ENCODE data around the gene PAPPA2.

Gene PAPPA2

DNA sequence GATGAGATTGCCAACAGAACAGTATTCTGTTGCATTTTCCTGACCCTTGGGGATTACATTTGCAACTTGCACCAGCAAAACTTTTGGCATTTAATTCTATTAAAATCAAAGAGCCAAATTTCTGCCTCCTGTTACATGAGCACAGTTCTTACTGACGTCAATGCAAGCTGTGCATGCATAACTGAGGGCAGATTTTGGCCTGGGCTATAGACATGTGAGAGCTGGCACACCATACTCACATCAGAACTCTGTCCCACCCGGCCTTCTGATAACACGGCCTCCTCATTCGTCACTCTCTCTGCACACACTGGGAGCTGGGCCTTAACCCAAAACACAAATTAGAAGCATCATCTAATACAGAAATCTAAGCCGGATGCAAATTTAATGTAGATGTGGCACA, 31.5 kb downstream of the PAPPA2 start:
- DNase-seq (ENCODE audit: low read depth, low spot score), result no peak

DNA sequence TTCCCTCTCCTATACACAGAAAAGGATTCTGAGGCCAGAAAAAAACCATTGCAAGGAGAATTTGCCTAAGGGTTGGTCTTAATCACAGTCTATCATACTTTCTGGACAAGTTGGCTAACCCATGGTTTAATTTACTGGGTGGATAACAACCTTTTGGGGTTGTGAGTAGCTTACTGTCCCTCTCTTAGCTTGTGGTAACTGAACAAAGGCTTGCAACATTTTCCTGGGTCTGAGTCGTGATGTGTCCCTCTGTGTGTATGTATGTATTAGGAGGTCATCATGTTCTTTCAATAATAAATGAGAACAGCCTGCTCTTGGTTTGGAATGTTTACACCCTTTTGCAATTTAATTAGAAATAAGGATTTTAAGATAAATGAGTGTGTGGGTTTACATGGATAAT, 36.7 kb downstream of the PAPPA2 start:
- no peak for DNase-seq (ENCODE audit: low read depth, low spot score)

GRCh38 chr1:176501599-176501998, 38.6 kb downstream of the PAPPA2 start:
- DNase-seq (ENCODE audit: low read depth, low spot score), result no peak

GRCh38 chr1:176504848-176505553, 42.0 kb downstream of the PAPPA2 start:
- no peak for DNase-seq (ENCODE audit: low read depth, low spot score)

DNA sequence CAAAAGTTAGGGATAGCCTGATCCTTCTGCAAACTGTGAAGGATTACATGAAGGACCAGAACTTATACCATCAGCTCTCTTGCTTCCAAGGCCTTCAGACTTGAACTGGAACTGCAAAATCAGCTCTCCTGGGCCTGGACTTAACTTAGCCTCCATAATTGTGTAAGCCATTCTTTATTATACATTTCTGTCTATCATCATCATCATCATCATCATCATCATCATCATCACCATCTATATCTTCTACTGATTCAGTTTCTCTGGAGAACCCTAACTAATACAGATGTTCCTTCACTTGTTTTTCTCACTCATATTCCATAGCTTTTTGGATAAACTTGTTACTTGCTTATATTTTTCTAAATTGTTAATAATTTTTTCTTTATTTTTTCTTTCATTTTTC, 50.0 kb downstream of the PAPPA2 start:
- DNase-seq (ENCODE audit: low read depth, low spot score), result no peak

DNA sequence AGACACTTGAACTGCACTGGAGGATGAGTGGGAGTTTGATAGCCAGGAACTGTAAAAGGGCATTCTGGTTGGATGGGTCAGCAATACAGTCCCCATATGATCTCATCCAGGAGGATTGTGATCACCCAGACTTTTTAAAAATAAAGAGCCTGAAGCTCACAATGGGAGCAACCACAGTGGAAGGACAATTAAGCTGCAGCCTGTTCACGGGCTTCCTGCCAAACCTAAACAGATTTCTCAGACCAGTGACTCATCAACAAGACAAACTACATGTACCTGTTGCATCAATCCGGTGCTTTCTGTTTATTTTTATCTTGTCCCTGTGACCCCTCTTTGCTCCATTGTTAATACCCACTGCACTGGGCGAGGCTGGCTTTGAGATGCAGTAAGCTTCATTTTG, 52.3 kb downstream of the PAPPA2 start:
- no peak for DNase-seq (ENCODE audit: low read depth, low spot score)

DNA sequence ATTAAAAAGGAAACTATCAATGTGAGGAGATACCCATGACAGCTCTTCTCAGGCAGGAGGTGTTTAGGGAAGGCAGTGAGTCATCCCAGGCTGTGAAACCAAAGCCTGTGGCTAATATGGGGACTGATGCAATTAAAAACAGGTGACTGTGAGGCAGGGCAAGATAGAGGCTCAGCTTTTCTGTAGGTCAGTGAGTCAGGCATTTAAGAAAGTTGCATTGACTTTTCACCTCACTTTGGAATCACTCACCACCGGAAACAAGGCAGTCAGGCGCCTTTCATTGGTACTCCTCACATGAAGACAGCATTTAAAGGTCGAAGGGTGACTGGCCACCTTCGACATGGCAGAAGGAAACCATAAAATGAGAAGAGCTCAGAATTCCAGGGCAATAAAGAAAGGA, 54.5 kb downstream of the PAPPA2 start:
- no peak for DNase-seq (ENCODE audit: low read depth, low spot score)

- no peak for DNase-seq (ENCODE audit: low read depth, low spot score)
Observed at GRCh38 chr1:176521211-176521610, 58.2 kb downstream of the PAPPA2 start.

- DNase-seq (ENCODE audit: low read depth, low spot score), result no peak
Observed at GRCh38 chr1:176522310-176522845, 59.4 kb downstream of the PAPPA2 start.

GRCh38 chr1:176529395-176530090, 66.6 kb downstream of the PAPPA2 start:
- no peak for DNase-seq (ENCODE audit: low read depth, low spot score)

- DNase-seq (ENCODE audit: low read depth, low spot score), result no peak
Observed at GRCh38 chr1:176531036-176531435, 68.1 kb downstream of the PAPPA2 start.

DNA sequence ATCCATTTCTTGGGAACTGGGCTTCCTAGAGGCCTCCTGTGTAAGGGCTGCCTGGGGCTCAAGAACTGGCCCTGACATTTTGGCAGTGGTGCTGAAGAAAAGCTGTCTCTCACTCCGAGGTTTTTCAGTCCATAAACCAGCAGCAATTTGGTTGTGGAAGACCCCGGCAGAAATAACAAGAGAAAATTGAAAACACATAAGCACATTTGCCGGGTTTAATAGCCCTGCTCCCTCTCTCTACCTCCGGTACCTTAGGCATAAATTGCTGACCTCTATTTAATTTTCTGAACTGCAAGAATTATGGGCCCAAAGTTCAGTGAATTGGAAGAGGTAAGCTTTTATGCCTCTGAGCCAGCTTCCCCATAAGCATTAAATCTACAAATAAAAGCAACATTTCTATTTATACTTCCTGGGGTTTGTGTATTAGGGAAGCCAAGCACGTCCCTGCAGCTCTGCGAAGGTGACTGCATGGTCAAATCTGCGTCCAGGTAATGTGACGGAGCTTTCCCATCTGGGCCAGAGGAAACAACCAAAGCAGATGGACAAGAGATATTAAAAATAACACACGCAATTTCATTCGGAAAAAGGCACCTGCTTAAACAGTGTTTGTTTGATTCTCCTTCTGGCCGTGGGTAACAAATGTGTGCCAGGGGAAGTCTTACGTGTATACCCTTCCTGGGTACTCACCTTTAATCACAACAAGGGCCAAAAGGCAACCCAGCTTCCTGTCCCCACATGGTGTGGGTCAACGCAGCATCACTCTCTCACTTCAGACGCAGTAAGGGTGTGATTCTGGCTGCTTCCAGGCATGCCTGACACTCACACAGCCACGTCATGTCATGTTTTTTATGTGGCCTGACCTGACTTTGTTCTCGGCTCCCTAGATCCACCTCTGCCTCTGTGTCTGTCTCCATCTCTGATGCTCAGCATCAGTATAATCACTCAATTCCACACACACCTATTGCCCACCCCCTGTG, 69.2 kb downstream of the PAPPA2 start:
- no peak for DNase-seq (ENCODE audit: low read depth, low spot score)

DNA sequence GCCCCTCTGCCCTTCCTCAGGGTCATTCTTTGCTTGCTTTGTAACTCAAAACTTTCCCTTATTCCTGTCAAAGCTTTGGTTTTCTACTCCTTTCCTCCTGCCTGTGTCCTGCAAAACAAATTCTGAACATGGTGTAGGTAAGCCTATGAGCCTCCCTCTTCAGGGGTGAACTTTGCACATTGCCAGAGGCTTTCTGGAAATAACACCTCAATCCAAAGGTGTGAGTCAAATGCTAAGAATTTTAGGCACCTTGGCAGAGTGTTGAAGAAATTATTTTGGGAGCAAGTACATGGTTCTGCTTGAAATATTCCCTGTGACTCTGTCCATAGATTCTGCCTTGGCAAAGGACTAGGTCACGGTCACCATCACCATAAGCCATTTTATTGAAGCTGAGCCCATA, 70.0 kb downstream of the PAPPA2 start:
- DNase-seq (ENCODE audit: low read depth, low spot score), result no peak

DNA sequence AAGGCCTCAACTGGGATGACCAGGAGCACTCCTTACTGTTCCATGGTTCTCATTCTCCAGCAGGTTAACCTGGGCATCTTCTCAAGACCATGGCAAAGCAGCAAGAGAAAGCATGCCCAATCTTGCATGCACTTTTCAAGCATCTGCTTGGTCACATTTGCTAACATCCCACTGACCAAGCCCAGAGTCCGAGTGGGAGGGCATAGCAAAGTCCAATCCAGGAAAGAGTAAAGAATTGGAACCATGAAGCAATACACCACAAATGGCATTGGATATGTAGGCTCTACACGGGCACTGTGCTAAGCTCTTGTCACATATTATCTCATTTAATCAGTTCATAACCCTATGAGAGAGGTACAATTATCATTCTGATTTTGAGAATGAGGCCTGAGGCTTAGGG, 73.6 kb downstream of the PAPPA2 start:
- DNase-seq (ENCODE audit: low read depth, low spot score), result no peak

DNA sequence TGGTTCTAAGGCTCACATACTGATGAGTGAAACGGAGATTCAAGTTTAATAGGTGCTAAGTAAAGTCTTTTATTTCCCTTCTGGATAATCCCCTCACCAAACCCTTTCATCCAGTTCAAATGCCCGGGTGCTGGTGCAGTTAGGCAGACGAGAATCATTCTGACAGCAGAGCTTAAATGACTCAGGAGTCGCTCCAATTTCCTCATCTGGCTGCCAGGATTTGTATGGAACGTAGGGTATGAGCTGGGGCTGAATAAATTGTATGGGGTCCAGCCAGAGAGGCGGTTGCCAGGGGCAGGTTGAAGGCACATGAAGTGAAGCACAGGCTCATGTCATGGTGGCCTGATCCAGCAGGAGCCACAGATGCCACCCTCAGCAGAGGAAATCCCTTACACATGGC, 76.0 kb downstream of the PAPPA2 start:
- DNase-seq (ENCODE audit: low read depth, low spot score), result no peak

GRCh38 chr1:176540428-176540827, 77.5 kb downstream of the PAPPA2 start:
- no peak for DNase-seq (ENCODE audit: low read depth, low spot score)

DNA sequence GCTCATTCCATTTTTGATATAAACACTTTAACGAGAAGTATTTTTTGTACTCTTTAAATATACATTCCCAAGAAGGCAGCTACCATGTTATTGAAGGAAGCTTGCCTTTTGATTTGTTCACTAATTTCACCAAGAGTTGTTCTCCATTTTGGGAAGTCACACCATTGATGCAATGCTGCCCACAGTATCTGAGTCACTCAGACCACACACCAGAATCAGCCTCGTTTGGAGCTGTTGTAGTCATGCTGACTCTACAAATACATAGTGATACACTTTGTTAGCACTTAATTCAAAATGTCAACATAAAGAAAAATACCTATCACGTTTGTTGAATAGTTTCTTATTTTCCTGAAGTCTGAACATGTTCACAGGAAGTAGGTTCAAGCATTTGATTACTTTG, 78.7 kb downstream of the PAPPA2 start:
- DNase-seq (ENCODE audit: low read depth, low spot score), result no peak

DNA sequence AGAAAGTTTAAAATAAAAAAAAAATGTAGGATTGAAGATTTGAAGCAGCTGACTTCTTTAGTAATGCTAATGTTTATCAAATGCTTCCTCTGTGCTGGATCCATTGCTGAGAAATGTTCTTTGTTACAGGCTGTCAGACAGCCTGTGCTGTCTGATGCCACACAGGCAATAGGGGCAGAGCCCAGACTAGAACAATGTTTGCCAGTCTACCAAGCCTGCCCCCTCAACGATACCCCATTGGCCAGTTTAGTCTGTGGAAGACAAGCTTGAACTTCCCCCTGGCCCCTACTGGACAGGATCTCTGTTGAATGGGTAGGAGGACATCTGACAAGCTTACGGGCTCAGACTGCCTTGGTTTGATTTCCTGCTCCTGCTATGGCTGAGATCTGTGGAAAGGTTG, 79.4 kb downstream of the PAPPA2 start:
- no peak for DNase-seq (ENCODE audit: low read depth, low spot score)

DNA sequence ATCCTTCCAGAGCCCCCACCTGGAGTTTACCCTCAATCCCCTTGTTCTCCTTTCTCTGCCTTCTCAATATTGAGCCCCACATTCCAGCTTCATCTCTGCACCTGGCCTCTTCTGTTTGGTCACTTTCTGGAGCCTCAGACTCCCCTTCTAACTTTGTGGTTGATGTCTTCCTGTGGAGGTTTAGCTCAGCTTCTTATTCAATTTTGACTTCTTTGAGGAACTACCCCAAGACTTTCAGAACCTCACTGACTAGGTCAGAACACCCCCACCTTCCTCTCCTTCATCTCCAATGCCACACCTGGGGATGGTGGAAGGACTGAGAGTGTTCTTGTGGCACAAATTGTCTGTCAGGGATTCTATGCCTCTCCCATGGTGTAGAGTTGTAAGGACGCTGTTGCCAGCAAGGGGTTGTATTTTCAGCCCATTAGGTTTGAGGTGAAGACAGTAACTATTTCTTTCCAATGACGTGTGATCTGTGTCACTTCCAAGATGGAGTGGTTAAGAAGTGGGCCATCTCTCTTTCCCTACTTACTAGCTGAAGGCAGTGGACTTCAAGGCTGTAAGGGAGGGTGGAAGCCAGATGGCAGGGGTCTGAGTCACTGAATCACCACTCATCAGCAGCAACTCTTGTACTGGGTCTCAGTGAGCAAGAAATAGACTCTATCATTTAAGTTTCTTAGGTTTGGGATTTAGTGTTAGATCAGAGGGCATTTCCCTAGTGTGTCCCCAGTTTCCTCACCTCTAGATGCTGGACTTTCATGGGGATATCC, 80.6 kb downstream of the PAPPA2 start:
- no peak for DNase-seq (ENCODE audit: low read depth, low spot score)

GRCh38 chr1:176545034-176545639, 82.2 kb downstream of the PAPPA2 start:
- no peak for DNase-seq (ENCODE audit: low read depth, low spot score)

DNA sequence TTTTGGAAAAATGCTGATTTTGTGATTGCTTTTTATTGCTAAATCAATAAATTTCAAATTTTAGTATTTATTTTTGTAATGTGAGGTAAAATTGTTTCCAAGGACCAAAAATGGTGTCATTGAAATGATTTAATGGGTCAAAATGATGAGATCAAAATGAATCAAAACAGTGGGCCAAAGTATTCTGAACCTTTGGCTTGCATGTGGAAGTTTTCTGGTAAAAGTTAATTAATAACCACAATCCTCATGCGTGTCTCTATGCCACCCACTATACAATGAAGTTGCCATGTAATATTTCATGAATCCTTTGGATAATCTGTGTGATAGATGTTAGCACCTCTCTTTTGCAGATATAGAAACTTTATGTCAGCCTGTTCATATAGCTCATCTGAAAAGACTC, 83.8 kb downstream of the PAPPA2 start:
- DNase-seq (ENCODE audit: low read depth, low spot score), result no peak

All from iPS DF 19.7 (cell line).